Jurkat, Clone E6-1 (cell line): ENCODE results near the gene HAPSTR1.

Experiments used
- DNase-seq: peaks from one replicate; pipeline ENCODE4 v3.0.0-alpha.2; 2011; ENCODE audit warnings: low read depth, low spot score
- H3K4me3 ChIP-seq: 2 replicates; pipeline ENCODE4 v1.5.1; 2011; ENCODE audit warnings: mild to moderate bottlenecking, low read length, control low read depth, moderate library complexity

The HAPSTR1 gene

DNA sequence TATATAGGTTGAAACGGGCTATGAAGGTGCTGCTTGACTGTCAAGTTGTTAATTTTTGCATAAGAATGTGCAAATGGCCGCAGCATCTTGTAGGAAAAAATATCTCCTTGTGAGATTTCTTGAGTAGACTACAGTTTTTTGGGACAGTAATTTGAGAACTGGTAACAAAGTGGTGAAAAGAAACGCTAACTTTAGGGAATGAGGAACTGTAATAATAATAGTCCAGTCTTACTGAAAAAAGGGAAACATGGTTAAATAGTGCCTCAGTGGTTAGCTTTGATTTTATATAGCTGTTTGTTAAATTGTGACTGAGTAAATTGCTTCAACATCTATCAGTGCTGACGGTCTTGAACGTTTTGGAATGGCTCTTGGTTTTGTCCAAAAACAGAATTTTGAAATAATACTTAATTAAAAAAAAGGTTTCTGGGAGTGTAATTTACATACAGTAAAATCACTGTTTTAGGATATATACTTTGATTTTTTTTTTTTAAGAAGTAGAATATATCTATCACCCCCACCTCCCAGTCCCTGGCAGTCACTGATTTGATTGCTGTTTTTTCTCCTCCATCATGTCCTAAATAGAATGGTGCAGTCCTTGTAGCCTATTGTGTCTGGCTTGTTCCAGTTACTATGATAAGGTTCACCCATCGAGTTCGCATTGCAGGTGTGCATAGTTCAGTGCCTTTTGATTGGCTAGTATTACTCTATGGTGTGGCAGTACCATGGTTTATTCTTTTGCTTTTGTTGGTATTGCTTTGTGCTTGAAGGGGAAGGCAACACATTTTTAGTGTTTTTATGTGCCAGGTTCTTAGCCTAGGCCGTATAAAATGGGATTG is 2.8 kb downstream of the HAPSTR1 start:
- DNase-seq: no peak
- no peak overlapping the region for H3K4me3 ChIP-seq

DNA sequence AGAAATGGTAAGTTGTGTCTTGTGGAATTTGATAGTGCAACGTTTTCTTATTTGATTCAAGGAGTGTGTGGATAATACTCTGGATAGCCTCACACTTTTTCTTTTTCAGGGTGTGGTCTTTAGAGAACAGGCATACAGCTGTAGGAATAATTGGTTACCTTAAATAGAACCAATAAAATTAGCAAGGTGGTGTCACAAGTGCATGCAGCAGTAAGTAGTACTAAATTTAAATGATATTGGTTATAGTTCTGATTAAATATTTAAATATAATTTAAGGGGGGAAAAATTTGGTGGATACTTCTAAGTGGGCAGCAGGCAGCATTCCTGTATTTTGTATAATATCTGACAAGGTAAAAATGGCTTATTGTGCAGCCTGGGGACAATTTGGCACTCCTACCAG is 3.7 kb downstream of the HAPSTR1 start:
- DNase-seq: no peak
- H3K4me3 ChIP-seq: no peak overlapping the region

DNA sequence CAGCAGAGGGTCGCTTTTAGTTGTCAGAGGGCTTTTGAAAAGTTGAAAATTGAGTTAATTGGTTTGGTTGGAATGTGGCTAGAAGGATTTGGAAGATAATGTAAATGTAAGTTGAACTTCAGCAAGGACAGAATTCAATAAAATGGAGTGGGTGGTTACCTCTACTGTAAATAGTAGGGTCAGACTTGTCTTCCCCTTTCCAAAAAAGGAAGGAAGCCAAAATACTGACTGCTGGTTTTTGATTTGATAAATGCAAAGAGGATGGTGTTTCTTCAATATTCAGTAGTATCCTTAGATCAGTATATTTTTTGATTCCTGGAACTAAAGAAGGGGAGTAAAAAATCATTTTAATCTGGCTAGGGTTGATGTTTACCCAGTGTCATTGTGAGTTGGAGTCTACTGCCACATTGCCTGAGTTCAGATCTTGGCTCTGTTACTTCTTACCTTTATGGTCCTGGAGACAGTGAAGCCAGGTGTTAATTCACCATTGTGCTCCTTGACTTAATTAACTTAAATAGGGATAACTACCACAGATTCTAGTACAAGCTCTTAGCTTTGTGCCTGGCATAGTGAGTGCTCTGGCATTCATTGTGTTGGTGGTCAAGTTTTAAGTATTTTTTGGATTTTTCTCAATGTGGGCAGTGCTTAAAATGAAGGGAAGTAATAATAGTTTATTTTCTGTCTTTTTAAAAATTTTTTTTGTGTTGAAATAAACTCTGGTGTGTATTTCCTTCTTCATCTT is 4.4 kb downstream of the HAPSTR1 start:
- DNase-seq: no peak
- H3K4me3 ChIP-seq: no peak overlapping the region

DNA sequence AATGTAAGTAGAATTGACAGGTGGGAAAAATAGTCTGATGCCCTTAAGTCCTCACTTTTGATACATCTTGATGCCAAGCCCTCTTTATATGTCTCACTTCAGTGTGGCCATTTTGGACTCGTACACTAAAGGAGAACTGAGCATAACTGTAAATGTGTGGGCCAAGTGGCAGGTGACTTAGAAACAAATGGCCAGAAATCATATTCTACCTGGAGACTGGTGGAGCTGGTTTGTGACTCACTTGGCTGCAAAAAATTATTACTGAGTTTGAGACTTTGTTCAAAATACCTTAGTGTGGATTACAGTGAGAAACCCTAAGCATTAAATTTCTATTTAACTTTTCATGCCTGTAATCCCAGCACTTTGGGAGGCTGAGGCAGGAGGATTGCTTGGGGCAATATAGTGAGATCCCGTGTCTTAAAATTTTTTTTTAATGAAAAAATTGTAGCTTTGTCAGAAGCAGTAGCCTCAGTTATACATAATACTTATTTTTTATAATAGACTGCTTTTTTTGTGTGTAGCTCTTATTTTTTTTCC is 5.0 kb downstream of the HAPSTR1 start:
- H3K4me3 ChIP-seq: no peak overlapping the region

DNA sequence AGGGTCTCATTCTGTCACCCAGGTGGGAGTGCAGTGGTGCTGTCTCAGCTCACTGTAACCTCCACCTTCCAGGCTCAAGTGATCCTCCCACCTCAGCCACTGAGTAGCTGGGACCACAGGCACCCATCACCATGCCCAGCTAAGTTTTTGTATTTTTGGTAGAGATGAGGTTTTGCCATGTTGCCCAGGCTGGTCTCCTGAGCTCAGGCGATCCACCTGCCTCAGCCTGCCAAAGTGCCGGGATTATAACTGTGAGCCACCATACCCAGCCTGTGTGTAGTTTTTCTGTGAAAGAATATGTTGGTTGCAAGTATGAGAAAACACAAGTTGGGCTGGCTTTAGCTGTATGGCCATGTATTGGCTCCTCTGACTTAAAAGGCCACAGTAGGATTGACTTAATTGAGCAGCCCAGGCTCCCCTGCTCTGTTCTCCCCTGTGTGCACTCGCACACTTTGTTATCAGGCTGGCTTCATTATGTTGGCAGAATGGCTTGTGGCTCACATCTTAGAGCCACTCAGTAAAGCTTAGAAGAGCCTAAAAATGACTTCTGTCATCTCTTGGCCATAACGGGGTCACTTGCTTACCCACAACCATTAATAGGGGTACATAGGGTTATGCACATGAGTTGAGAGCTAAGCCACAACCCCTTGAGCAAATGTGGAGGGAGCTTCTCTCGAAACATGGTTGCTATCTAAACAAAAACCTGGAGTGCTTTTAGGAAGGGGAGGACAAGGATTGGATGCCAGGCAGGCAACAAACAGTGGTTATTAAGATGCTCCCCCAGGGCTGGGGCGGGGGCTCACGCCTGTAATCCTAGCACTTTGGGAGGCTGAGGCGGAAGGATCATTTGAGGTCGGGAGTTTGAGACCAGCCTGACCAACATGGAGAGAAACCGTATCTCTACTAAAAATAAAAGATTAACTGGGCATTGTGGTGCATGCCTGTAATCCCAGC is 6.1 kb downstream of the HAPSTR1 start:
- DNase-seq: no peak
- H3K4me3 ChIP-seq: no peak overlapping the region

More for the DNA sequence above, 5.0 kb downstream of the HAPSTR1 start:
- no peak for DNase-seq

DNA sequence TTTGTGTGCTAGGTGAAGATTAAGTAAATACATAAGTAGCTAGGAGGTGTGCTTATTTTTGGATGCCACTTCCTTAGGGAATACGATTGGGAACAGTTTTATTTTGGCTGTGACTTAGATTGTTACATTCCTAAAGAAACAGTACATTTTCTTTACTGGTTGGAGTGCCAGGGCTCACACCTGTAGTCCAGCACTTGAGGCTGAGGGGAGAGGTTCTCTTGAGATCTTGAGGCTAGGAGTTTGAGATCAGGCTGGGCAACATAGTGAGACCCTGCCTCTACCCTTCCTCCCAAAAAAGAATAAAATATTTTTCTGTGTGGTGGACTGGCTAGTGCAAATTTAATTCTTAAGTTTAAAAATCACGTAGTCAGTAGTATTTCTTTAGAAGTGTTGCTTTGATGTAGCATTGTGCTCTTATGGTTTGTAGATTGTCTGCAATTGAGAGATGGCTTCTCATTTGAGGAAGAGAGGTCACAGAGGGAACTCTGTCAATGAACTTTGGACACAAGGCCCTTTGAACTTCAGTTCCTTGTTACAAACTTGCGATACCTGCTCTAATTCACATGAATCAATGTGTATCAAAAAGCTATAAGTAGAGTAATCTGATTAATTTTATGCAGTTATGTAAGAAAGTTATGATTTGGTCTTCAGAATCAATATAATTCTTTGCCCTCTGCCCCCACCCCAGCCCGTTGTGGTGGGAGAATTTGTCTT is 7.1 kb downstream of the HAPSTR1 start:
- H3K4me3 ChIP-seq: no peak overlapping the region
- DNase-seq: no peak

DNA sequence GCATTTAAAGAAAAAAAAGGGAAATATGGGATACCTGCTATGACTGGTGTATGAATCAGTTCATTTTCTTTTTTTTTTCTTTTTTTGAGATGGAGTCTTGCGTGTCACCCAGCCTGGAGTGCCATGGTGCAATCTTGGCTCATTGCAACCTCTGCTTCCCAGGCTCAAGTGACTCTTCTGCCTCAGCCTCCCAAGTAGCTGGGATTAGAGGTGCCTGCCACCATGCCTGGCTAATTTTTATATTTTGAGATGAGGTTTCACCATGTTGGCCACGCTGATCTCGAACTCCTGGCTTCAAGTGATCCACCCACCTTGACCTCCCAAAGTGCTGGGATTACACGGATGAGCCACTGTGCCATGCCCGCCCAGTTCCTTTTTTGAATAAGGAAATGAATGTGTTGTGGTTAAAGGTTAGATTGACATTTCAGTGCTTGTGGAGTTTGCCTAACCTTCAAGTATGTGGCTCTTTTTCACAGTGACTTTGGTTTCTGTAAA is 7.7 kb downstream of the HAPSTR1 start:
- H3K4me3 ChIP-seq: no peak overlapping the region
- DNase-seq: no peak

DNA sequence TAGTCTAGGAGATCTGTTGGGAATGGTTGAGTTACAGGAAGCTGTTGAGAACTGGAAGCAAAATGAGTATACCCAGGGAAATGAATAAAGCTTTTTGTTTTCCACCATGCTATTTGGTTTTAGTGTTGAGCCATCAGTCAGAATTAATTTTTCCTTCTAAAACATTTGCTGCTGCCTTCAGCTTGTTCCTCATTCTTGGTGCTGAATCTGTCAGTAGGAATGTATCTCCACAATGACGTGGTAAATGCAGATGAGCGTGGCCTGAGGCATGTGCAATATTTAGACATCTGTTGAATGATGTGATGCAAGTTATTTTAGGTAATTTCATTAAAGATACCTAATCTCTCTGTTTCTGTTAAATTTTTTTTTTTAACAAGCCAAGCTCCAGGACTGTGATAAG is 10.9 kb downstream of the HAPSTR1 start:
- no peak overlapping the region for H3K4me3 ChIP-seq
- DNase-seq: no peak

DNA sequence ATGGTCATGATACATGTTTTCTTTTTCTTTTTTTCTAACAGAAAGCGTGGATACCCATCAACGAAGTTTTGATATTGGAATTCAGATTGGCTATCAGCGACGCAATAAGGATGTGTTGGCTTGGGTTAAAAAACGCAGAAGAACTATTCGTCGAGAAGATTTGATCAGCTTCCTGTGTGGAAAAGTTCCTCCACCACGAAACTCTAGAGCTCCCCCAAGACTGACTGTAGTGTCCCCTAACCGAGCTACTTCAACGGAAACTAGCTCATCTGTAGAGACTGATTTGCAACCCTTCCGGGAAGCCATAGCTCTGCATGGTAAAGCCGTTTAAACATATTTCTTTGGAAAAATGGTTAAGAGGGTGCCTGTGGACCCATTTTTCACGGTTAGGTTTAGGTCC is 11.5 kb downstream of the HAPSTR1 start:
- H3K4me3 ChIP-seq: no peak overlapping the region
- DNase-seq: peak; percentile 21

DNA sequence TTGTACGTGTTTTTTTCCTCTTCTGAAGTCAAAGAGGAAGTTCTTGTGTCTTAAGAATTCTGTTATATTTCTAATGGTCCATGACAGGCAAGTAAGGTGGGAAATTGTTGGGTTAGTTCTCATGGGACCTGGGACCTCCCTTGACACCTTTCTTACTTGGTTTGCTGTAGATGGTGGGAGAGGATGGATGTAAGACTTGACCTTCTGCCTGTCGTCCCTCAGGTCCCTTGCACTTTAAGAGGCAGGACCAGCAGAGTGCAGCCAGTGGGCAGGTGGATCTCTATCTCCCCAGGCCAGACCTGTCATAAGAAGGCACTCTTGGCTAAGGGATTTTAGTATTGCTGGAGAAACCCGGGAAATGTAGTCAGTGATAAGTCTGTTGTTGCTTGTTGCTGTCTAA is 12.1 kb downstream of the HAPSTR1 start:
- no peak for DNase-seq
- no peak overlapping the region for H3K4me3 ChIP-seq

DNA sequence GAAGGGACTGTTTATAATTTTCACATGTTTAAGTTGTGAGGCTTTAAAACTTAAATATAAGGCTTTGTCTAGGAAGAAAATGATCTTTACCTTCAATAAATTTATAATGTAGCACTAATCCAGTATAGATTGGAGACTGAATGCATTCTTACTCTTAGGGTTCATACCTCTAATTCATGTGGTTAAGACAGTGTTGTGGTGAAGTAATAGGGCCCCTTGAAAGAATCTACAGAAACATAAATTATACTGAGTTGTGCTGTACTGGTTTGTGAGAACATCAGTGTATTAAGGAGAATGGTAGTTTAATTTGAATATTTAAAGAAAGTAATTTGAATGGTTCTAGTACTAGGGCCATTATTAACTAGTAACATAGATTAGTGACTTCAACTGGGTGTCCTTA is 13.7 kb downstream of the HAPSTR1 start:
- DNase-seq: no peak
- H3K4me3 ChIP-seq: no peak overlapping the region

DNA sequence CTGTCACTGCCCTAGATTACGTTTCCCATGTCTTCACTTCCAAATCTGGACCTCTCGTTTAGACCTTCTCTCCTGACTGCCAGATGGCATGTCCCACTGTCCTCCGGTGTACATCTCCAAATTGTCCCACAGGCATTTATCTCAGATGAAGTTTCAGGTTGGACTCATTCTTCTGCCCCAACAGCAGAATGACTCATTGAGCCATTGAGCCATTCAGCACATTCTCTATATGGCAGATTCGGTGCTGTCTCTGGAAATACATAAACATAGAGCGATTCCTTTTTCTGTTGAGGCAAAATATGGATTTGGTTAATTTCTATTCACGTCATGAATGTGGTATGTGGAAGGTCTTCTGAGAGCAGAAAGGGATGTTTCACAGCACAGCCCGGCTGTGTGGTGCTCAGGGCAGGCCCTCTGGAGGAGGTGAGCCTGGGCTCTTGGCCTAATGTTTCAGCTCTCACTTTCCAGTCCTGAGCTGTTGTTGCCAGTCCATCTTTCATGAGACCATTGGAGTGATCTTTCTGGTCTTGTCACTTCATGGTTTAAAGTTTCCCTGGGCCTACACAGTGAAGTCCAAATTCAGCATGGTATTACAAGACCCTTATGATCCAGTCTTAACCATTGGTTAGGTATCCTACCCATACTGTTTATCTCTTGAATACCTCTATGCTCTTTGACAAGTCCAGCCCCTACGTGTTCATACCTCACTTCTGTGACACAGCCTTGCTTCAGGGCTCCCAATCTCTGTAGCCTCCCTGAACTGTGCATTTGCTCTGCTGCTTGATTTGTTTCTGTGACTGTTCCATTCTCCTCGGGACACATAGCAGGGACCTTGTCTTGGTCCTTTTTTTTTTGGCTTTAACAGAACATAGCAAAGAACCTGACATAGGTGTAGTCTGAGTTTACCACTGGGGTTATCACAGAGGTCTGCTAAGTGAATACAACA is 15.9 kb downstream of the HAPSTR1 start:
- DNase-seq: no peak
- H3K4me3 ChIP-seq: no peak overlapping the region

DNA sequence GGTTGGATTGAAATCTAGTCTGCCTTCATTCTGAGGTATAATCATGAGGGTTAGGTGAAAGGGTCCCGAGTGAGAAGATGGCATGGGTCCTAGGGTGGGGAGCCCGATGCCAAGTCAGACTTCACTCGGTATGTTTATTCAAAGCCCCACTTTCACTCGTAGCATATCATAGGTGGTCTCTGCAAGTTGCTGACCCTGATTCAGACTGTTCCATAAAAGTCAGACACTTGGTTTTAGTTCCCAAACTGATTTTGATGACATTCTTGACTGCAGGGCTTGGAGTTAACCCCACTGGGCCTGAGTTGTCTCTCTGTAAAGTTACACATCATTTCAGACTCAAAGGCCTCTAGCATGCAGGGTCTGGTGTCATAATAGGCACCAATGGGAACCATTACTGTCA is 17.8 kb downstream of the HAPSTR1 start:
- no peak overlapping the region for H3K4me3 ChIP-seq
- no peak for DNase-seq

DNA sequence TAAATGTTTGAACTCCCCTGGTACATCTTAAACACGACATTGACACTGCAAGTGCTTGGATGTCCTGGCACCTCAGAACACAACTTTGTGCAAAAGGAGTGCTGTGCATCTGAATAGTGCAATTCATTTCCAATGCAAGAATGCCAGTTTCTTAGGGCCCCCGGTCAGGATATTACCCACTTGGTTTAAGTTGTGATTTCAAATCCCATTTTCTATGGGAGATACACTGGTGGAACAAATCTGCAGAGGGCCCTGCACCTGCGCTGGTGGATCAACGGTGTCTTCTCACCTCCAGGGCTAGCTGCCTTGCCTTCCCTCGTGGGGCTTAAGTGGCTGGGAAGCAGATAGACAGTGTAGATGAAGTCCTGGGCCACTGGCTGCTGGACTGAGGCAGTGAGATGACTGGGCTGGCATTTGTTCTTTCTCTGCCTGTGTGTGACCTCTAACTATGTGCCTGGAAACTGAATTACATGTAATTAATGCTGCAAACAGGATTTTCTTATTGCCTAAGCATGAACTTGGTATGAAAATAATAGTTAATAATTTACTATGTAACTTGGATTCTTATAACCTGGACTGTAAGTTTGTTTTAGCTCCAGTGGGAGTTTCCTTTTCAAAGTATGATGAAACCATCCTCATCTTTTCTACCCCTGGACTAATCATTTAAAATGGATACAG is 20.9 kb downstream of the HAPSTR1 start:
- H3K4me3 ChIP-seq: no peak overlapping the region
- DNase-seq: no peak

DNA sequence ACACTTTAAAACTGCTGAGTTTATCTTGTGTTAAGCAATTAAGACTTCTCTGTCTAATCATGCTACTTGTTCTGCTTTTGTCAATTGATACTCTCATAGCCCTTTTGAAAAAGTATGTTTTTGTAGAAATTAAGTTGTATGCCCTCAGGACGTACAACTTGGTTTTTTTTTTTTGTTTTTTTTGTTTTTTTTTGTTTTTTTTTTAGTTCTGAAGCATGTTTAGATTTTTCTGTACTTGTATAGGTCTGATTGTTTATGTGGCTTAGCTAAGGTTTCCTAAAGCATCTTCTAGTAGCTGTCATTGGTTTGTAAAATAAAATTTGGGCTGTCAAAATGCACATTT is 21.4 kb downstream of the HAPSTR1 start:
- no peak overlapping the region for H3K4me3 ChIP-seq
- no peak for DNase-seq

DNA sequence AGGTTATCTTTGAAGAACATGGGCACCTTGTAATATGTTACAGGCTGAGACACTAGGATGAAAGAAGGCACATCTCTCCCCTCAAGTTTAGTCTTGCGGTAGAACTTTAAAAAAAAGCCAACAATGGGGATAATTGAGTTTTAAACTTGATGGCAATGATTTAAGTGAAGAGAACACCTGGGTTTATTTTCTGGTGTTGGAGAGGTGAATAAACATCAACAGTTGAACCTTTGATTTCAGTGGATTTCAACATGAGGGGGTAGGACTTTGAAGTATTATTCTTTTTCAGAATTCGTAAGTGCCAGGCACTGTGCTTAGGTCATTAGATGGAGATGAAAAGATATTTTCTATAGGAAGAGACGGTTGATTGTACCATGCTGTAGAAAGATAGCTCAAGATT is 22.3 kb downstream of the HAPSTR1 start:
- DNase-seq: peak; percentile 54
- no peak overlapping the region for H3K4me3 ChIP-seq

DNA sequence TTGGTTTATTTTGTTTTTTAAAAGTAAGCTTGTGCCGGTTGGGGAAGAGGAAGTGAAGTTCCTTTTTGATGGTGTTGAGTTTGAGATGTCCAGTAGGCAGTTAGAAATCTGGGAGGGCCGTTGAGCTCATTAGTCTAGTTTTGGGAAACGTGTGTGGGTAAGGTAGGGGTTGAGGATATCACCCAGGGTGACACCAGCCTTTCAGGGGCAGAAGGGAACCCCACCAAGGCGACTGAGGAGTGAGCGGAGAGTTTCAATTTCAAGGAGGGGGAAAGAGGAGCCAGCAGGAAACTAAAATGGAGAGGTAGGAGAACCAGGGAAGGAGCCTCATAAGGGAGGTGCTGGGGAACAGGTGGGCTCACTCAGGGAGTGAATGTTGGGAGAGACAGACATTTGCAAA is 22.7 kb downstream of the HAPSTR1 start:
- DNase-seq: no peak
- no peak overlapping the region for H3K4me3 ChIP-seq
